ENCODE measurements around the gene SATB2.

SATB2 gene

DNA sequence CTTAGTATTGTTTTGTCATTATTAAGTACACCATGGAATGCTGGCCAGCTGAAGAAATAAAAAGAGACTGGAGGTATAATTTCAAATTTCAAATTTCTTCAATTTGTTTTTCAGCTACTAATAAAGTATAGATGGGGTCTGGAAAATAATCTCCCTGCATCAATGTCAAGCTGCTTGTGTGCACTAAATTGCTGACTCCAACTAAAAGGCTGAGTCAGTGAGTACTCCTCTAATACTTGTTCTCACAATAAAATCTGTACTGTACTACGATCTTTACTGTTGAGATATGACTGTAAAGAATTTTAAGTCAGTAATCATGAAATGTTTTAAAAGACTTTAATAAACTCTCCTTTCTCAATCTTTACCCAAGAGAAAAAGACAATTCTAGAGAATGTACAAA is 131.9 kb downstream of the SATB2 start:
- no peak for DNase-seq (ENCODE audit: low read depth)

DNA sequence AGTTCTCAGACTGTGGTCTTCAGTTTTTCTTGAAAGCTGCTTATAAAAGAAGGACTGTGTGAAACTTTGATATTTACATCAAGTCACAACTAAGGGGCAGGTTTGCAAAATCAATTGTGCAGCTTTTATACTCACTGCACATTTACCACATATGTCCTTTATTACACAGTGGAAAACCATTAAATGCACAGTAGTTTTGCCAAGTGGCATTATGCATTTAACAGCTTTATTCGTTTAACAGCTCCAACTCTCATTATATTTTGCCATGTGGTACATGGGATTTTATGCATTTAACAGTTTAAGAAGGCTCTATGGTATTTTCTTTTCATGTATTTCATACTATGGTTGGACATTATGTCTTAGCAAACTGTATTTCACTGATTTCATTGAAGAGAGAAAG is 135.6 kb downstream of the SATB2 start:
- no peak for DNase-seq (ENCODE audit: low read depth)

DNA sequence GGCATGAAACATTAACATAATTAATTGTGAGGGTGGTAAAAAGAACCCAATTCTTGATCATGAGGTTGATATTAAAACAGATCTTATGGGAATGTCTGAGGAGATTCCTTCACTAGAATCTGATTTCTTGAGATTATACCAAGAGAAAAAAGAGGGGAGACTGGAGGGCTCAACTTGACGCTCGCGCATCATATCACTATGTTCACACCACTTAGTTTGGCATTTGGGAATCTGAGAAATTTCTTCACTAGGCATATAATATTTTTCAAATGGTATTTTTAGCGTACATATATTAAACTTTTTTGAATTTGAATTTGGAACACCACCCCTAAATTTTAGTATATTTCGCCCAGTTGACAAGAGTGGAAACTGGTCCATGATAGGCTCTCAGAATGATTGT is 140.1 kb downstream of the SATB2 start:
- DNase-seq (ENCODE audit: low read depth) = no peak

DNA sequence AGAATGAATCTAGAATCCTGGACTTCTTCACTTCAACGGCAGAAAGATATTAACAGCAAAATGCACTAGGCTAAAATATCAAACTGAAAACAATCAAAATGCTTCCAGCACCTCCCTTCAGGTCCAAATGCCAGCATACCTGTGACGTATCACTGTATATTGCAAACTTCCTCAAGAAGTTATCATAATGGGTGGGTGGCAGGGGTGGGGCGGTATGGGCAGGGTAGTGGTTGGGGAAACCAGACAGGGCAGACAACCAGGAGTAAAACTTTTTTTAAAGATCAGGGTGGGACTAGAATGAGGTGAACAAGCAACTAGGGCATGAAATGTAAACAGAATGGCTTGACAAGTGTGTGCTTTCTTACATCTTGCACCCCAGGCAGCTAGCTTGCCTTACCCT is 140.9 kb downstream of the SATB2 start:
- DNase-seq (ENCODE audit: low read depth) = no peak

DNA sequence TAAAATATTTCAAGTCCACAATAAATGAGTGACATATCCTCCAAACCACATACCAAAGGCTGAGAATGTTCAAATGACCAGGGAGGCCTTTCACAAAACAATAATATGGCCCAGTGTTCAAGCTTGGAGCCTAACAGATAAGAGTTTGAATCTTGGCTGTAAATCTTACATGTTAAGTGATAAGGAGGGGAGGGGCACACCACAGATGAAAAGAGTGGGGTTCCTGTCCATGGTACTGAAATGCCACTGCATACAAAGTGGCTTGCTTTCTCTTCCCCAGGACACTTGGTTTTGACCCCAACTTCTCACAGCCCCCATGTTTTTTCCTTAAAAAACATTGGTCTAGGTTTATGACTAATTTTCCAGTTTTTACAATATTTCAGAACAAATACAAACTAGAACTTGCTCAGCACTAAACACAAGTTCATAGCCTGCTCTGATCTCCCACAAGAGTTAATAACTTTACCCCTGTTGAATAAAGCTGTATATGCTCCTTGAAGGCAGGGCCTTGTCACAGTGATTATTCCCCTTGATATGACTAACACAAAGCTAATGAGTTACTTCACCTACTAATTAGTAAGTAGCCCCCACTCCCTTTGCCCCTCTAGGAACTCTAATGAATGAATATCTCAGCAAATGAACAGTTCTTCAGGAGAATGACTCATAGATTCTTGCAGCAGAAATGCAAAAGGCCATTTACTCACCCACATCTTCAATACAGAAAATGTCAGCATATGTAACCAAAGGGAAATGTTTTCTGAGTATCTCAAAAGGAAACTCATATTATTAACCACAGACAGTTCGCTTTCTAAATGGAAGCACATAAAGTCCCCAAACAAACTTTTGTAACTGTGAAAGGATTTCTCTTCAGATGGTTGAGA is 142.2 kb downstream of the SATB2 start:
- DNase-seq (ENCODE audit: low read depth) = no peak

DNA sequence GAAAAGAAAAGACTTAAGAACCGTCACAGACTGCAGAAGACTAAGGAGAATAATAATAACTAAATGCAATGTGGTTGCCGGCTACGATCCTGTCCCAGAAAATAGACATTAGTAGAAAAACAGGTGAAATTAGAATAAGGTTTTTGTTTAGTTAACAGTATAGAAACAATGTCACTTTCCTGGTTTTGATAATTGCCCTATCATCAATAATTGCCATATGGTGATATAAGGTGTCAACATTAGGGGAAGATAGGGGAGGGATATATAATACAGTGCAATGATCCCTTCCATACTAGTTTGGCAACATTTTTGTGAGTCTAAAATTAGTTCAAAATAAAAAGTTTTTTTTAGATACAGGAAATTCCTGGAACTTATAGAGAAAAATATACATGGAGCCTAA is 144.8 kb downstream of the SATB2 start:
- DNase-seq (ENCODE audit: low read depth) = no peak

- no peak for DNase-seq (ENCODE audit: low read depth)
These were observed 146.8 kb downstream of the SATB2 start for GRCh38 chr2:199310771-199311585.

DNA sequence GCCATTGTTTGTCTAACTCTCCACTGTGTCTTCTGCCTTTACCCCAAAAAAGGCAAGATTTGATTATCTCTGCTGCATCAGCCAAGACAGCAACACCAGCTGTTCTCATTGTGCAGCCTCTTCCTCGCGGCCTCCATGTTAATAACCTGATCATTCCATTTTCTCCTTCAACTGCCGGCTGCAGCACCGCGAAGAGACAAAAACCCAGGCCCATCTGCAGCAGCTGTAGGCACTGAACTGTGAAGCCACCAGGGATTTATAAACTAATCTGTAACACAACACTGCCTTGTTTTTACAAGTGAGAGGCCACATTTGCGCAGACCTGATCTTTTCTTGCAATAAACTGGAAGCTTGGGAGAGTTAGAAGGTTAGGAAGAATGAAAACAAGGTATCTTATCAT is 147.8 kb downstream of the SATB2 start:
- no peak for DNase-seq (ENCODE audit: low read depth)

DNA sequence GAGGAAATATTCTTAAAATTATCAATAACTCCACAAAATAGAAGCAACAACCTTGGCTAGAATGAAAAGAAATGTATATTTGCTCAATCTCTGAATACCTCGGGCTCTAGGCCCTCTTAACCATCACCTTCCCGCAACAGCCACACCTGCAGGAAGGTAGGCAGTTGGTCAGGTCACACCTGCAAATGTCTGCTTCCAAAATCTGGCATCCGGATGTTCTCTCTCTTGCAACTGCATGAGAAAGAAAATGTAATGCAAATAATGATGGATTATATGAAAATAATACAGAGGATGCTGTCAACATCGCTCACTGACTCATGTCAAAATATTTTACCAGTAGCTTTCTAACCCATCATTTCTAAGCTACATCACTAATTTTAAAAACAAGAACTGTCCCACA is 148.3 kb downstream of the SATB2 start:
- DNase-seq (ENCODE audit: low read depth) = no peak

GRCh38 chr2:199308567-199308966 is 149.2 kb downstream of the SATB2 start:
- DNase-seq (ENCODE audit: low read depth) = no peak

DNA sequence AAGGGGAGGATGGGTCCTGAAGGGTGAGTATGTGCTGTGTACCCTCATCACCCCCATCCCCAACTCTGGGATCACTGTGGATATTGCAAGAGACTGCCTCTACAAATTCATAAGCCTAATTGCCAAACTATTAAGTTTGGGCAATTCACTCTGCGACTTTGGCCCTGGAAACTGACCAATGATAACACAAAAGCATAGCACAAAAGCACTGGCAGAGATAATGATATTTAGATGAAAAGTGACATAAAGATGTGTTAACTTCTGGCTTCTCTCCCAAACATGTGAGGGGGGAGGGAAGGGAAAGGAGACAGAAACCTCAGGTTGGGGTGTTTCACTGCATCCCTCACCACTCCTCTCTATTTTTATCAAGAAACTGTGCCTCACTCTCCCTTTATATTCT is 150.3 kb downstream of the SATB2 start:
- DNase-seq (ENCODE audit: low read depth) = no peak

DNA sequence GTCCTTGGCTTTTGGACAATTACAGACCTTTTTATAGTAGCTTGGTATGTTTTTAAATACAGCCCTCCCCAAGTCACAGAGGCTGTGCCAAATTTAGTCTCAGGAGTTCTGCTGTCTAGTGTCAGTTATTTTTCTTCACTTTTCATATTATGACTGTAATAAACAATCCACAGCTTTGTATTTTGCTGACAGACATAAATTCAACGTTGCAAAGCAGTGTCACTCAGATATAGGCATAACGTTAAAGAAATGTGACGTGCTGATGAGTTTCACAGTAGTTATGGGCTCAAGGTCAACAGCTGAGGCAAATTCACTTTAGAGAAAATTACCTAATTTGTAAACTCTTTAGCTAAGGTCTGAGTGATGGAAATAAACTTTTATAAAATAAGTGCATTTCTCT is 151.6 kb downstream of the SATB2 start:
- DNase-seq (ENCODE audit: low read depth) = no peak

DNA sequence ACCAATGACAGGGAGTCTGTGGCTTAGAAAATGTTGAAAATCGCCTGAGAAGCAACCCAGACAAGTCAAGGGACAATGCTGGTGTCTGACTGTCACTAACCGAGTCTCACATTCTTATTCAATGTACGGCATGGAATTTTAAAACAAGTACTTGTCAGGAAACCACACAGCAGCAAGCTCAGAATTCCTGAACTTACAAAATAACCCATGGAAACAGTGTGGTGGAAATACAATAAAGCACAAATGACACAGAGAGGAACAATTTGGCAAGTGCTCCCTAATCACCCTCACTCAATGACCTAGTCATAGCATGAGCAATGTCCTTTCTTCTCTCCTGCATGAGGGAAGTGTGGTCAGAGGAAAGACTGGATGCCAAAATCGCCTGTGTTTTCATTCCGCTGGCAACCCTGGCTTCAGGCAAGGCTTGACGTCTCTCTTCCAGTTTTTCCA is 154.0 kb downstream of the SATB2 start:
- DNase-seq (ENCODE audit: low read depth) = peak; percentile 95

DNA sequence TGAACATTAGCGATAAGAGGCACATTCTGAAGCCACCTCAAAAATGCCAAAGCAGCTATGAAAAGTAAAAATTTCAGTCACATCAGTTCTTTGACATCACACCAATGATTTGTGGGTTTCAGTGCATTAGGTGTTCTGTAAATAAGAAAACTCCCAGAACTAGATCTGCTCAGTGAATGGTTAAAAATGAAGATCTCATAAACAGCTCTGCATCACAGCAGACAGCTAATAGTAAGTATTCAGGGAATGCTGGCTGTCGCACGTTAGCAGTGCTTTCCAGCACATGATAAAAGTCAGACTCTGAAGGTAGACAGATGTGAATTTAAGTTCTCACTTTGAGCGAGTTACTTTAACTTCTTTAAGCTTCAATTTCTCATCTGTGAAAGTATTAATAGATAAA is 154.9 kb downstream of the SATB2 start:
- DNase-seq (ENCODE audit: low read depth) = no peak

- no peak for DNase-seq (ENCODE audit: low read depth)
These were observed 169.3 kb downstream of the SATB2 start for GRCh38 chr2:199288424-199288823.

- DNase-seq (ENCODE audit: low read depth) = no peak
These were observed 175.4 kb downstream of the SATB2 start for GRCh38 chr2:199282309-199282708.

DNA sequence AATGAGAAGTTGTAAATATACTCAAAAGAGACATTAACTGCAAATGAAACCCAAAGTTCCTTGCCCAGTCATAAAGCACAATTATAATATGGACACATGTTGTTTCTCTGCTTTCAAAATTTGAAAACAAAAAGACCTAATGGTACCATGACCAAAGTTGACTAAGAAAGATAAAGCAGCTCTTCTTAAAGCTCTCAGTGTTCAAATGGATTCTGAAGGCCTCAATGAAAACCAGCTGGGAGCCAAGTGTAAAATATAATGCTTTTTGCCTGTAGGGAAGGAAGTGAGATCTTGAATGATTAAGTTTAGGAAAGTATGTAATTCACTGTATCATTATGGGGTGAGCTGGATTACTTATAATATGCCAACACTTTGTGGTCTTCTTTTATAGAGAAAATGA is 178.6 kb downstream of the SATB2 start:
- no peak for DNase-seq (ENCODE audit: low read depth)

DNA sequence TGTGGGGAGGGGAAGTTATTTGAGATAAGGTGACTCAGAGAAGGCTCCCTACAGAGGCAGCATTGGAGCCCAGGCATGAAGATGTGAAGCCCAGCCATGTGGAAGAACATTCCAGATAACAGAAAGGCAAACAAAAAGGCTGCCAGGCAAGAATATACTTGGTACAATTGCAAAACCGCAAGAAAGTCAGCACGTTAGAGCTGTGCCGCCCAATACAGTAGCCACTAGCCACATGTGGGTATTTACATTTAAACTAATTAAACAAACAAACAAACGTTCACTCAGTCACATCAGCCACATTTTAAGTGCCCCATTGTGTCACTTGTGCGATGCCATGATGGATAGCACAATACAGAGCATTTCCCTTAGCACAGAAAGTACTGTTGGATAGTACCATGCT is 179.6 kb downstream of the SATB2 start:
- peak; percentile 83 for DNase-seq (ENCODE audit: low read depth)

DNA sequence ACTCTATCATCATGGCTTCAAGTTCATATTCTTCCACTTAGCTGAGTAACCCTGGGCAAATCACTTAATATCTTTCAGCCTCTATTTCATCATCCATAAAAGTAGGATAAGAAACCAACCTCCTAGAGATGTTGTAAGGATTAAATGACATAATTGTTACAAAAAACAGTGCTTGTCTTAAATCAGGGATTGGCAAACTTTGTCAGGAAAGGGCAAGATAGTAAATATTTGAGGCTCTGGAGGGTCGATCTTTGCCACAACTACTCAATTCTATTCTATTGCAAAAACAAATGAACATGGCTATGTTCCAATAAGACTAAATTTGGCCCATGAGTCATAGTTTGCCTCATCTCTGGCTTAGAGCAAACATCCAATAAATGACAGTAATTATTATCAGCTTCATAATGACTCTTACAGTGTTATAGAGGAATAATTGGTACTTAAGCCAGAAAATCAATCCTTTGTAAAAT is 184.7 kb downstream of the SATB2 start:
- peak; percentile 58 for DNase-seq (ENCODE audit: low read depth)

GRCh38 chr2:199261936-199262335 is 195.8 kb downstream of the SATB2 start:
- DNase-seq (ENCODE audit: low read depth) = no peak

- peak; percentile 31 for DNase-seq (ENCODE audit: low read depth)
These were observed 196.5 kb downstream of the SATB2 start for GRCh38 chr2:199261239-199261638.

- DNase-seq (ENCODE audit: low read depth) = no peak
These were observed 198.1 kb downstream of the SATB2 start for GRCh38 chr2:199259671-199260070.

DNA sequence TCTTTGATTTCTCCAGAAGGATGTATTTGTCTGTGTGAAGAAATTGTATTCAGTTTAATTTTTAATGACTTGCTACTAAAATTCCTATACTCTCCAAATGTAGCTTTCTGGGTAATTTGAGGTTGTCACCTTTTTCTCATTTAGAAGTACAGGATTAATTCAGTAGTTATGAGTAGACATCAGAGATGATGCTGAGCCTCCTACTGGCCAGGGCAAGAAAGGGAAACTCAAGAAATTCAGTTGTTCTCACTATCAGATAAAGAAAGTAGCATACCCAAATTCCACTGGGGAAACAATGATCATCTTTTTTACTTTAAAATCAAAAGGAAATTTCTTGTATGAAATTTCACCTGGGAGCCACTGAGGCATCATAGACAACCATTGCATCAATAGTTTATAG is 199.4 kb downstream of the SATB2 start:
- DNase-seq (ENCODE audit: low read depth) = no peak
